Stimulated activated CD4-positive, alpha-beta T cell treated with anti-CD3 and anti-CD28 coated beads, Interleukin-15, amount 100 ng/mL, for 48 hours (primary cell): ENCODE measurements around the gene SYNPO2L.
"Not testable (repeated sequence)": the region's sequence is repeated elsewhere in the genome, so short reads cannot be mapped to it uniquely, and the experiment has no call there.

ENCODE experiments used
- DNase-seq, 2 donors: peaks; one replicate each; pipeline ENCODE4 v3.0.0-alpha.2; 2020; ENCODE audit warnings: low read depth in 2 of 2

Gene SYNPO2L

GRCh38 chr10:73655990-73656298 is at the start of gene SYNPO2L:
TSS of gene SYNPO2L (minus strand) at chr10:73656029. CDS start at chr10:73655922, 107 bp downstream.
- no peak for DNase-seq

GRCh38 chr10:73703924-73704323 is 48.1 kb upstream of the SYNPO2L start:
- DNase-seq: not testable (repeated sequence)

- not testable (repeated sequence) for DNase-seq
These were observed 43.0 kb upstream of the SYNPO2L start for GRCh38 chr10:73698819-73699218.

GRCh38 chr10:73697675-73698159 is 41.9 kb upstream of the SYNPO2L start, which contains the start of gene AGAP5:
TSS of gene AGAP5 (minus strand) at chr10:73698109. CDS start at chr10:73697755, 354 bp downstream.
- not testable (repeated sequence) for DNase-seq

DNA sequence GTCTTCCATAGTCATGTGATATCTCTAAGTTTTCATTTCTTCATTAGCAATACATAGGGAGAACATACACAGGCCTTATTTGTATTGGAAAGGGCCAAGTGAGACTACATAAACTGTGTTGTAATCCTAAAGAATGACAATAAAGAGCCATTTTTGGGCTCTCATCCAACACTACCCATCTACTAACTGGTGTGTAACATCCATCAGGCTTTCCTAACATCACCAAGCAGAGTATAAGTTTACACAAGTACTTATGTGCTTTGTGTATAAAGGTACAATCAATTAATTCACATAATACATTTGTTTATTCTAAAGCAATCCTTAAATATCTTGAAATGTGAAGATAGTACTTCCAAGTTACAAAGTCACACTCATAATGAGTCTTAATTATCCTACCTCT is 39.5 kb upstream of the SYNPO2L start:
- DNase-seq: not testable (repeated sequence)

GRCh38 chr10:73690755-73691154 is 34.9 kb upstream of the SYNPO2L start:
- DNase-seq: not testable (repeated sequence)

DNA sequence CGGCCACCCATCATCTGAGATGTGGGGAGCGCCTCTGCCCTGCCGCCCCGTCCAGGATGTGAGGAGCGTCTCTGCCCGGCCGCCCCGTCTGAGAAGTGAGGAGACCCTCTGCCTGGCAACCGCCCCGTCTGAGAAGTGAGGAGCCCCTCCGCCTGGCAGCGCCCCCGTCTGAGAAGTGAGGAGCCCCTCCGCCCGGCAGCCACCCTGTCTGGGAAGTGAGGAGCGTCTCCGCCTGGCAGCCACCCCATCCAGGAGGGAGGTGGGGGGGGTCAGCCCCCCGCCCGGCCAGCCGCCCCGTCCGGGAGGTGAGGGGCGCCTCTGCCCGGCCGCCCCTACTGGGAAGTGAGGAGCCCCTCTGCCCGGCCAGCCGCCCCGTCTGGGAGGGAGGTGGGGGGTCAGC is 33.8 kb upstream of the SYNPO2L start:
- DNase-seq: not testable (repeated sequence)

GRCh38 chr10:73687641-73688040 is 31.8 kb upstream of the SYNPO2L start:
- DNase-seq: not testable (repeated sequence)

- not testable (repeated sequence) for DNase-seq
These were observed 18.7 kb upstream of the SYNPO2L start for GRCh38 chr10:73674546-73674945.

GRCh38 chr10:73668378-73668777 is 12.5 kb upstream of the SYNPO2L start:
- not testable (repeated sequence) for DNase-seq

- DNase-seq: not testable (repeated sequence)
These were observed 10.5 kb upstream of the SYNPO2L start for GRCh38 chr10:73666153-73666809.

DNA sequence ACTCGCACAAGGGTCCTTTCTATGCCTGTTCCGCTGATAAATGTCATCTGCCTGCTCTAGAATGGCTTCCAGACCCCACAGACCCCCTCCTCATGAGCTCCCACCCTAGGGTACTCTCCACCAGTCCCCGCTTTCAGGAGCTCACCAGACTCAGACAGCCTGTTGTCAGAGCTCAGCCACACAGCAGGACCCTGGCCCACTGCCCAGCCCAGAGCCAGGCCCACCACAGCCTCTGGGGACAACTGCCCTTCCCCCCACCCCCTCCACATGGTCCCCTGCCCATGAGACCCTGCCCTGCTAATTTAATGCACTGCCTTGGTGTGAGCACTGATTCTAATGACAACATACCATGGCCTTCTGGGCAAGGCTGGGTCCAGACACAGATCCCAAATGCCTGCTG is 9.8 kb upstream of the SYNPO2L start:
- not testable (repeated sequence) for DNase-seq

DNA sequence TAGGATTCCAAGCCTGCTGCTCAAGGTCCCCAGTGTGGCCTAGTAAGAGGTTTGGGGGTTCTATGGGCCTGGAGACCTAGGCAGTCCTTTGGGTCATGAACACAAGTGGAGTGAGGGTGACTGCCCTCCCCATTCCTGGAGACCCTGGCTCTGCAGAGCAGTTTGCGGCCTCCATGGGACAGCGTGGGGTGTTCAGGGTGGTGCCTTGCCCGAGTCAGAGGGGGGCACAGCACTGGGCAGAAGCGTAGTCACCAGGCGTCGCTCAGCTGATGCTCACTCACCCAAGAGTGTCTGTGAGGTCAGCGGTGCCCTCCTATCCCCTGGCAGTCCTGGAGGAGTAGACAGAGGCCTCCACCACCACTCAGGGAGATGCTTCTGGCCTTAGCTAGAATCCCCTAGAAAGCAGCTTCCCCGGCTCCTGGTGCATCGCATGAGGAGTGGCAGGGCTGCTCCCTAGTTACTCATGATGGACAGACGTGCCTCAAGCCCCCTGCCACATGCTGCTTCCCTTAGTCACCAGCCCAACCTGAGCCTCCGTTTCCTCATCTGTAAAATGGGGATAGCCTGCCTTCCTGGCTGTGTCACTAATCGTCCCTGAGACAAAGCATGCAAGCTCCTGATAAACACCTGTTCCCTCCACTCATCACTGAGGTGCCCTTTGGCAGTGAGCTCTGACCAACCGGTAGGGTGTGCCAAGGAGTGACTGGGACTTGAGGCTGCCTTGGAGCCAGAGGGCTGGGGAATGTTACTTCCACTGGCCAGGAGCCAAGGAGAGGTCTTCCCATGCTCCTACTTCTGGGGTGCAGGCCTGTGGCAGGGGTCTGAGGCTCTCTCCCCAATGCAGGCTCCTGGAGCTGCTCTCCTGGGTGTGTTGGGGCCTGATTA is 8.6 kb upstream of the SYNPO2L start:
- DNase-seq: not testable (repeated sequence)

DNA sequence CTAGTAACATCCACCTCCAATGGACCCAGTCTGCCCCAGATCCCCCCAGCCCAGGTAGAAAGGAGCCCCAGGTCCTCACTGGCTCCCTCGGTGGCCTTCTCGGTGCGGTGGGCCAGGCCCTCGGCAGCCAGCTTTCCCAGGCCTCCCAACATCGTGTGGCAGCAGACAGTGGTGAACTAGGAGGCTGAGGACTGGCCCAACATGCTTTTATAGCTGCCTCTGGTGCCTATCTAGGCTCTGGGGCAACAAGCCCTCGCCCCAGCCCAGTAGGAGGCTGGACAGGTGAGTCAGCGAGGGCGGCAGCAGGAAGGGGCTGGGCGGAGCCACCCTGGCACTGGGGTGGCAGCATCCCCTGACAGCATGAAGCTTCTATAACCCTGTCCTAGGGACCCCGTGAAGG is 7.8 kb upstream of the SYNPO2L start:
- DNase-seq: not testable (repeated sequence)

DNA sequence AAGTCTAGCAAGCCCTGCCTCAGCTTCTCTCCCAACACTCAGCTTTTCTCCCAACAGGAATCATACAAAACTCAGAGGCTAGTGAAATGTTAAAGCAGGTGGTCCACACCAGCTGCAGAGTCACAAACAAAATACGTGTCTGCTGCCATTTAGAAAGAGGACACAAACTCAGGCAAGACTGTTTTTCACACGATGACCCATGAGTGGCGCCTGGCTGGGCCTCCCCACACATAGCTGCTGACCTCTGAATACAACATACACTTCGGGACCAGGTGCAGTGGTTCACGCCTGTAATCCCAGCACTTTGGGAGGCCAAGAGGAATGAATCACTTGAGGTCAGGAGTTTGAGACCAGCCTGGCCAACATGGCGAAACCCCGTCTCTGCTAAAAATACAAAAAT is 6.9 kb upstream of the SYNPO2L start:
- DNase-seq: not testable (repeated sequence)

DNA sequence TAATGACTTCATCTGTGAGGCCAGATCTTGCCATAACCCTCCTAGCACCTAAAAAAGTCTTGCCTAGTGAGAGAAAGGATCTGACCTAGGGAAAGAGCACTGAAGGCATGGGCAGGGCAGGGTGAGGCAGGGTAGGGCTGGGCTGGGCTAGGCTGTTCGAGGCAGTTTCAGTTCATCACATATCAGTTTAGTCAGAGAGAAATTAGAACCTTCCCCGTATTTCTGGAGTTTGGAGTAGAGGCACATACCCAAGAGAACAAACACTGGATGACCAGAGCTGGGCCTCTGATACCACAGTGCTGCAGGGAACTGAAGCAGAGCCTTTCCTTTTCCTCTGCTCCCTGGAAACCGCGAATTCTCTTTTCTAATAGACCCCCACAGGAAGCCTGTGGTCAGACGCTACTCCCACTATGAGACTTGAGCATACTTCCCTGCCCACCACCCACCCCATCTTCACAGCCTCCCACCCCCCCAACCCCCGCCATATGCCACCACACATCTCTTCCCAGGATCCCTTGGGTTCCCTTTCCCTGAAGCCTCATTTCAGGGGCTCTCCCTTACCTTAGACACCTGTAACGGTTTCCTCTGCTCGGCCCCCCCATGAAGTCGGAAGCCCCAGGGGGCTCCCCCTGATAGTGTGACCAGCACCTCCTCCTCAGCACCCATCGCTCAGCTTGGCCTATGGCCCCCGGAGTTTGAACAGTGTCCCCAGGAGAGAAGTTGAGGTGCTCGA is 406 bp downstream of the SYNPO2L start:
- no peak for DNase-seq

GRCh38 chr10:73653701-73654100 is 2.1 kb downstream of the SYNPO2L start:
- no peak for DNase-seq

GRCh38 chr10:73653195-73653594 is 2.6 kb downstream of the SYNPO2L start:
- DNase-seq: no peak

DNA sequence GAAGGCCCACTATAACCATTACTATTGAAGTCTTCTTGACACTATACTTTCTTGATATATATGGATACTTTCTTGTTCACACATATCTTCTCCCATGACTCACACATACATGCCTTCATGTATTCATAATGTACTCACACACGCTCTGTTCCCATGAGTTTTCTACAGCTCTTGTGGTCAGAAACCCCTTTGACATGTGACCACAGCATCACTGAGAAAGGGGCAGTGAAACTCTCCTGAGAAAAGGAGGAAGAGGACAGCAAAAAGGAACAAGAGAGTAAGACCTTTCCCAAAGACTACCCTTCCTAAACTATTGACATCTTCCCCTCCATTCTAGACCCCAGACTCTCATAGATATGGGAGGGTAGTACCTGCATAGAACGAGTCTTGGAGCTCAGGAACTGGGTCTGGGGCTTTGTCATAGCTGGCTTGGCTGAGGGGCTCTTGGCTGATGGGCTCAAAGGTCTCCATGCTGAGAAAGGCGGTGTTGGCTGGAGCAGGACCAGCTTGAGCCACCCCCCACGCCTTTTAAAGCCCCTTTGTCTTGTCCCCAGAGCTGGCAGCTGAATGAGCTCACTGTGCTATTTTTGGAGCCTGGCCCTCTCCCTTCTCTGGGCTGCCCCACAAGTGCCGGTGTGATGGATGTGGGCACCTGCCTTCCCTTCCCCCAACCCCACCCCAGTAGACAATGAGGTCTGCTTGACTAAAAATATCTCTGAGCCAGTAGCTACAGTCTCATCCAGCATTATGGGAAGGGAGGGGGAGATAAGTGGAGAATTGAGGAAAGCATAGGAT is 5.1 kb downstream of the SYNPO2L start:
- no peak for DNase-seq

DNA sequence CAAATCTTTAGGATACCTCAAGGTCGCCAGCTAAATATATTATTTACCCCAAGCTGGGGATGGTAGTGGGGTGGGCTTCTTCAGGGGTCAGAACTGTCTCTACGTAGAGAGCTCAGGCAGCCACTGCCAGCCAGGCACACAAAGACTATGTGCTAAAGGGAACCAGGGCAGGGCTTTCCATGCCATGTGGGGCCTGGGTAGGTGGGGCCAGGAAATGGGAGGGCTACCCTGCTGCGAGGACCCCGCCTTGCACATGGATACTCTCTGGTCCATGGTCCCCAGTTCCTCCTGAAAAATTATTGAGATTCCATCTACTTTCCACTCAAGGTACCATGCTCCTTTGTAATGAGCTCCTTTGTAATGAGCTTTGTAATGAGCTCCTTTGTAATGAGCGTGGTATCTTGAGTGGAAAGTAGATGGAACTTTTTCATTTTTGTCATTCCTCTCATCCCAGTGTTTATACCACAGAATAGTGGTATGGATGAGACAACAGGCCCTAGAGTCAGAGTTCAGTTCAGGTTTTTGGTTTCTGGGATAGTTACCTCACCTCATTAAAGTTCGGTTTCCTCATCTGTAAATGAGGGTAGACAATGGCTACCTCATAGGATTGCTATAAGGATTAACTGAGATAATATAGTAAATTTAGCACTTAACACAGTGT is 5.8 kb downstream of the SYNPO2L start:
- no peak for DNase-seq
